DMS53 treated with DMSO at 0.1 percent for 48 hours (cell line): ENCODE results near the gene PLAU.
"Not testable (repeated sequence)": the region's sequence is repeated elsewhere in the genome, so short reads cannot be mapped to it uniquely, and the experiment has no call there.

ENCODE experiments used
- DNase-seq: peaks from one replicate; lab custom pipeline; 2025; ENCODE audit not compliant: unreplicated experiment; lab: John Stamatoyannopoulos, UW

PLAU gene

DNA sequence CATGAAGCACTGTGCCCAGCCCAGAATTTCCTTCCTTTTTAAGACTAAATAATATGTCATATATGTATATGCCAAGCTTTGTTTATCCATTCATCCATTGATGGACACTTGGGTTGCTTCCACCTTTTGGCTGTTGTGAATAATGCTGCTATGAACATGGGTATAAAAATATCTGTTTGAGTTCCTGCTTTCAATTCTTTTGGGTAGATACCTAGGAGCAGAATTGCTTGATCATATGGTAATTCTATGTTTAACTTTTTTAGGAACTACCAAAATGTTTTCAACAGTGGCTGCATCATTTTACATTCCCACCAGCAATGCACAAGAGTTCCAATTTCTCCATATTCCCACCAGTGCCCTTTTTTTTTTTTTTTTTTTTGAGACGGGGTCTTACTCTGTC, 13.2 kb upstream of the PLAU start:
- no peak for DNase-seq

DNA sequence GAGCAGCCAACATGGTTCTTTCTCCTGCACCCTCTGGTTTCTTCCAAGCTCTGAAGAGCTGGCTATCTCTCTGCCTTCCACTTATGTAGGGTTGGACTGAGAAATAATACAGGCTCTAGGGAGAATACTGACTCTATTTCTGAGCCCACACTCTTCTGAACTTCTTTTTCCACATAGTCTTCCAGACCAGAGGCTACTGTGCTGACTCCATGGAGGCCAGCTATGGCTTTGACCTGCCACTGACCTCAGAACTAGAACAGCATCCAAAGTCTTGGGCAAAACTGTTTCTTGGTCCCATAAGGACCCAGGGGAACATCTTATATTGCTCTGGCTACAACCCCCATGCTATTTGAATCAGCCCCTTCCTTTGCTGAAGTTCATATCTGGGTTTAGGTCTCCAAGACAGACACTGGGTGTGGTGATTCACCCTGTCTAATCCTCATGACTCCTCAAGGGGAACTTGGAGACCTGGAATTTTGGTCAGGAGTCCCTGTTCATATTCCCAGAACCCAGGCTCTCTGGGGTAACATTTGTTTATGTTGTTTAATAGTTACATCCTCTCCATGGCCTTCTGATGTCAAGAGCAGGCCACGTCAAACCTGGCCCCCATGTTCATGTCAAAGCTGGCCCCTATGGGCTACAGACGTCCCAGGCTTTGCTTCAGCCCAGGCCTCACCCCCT, 12.1 kb upstream of the PLAU start:
- no peak for DNase-seq

- peak; percentile 27 for DNase-seq
Observed at GRCh38 chr10:73899423-73899822, 11.5 kb upstream of the PLAU start.

DNA sequence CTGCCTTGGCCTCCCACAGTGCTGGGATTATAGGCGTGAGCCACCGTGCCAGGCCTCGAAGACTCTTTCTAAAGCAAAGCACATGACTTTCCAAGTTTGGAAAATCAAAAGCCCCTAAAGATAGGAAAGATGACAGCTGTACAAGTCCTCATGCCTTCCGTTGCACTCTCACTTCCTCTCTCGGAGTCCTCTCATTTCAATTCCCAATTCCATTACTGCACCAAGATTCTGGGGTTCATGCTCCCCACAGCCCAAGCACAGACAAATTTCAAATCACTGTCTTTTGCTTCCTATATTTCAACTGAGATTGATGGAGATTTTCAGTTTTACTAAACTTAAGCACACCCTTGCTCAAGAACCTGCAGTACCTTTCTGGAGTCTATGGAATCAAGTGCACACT, 10.9 kb upstream of the PLAU start:
- DNase-seq = no peak

GRCh38 chr10:73901261-73901660, 9.7 kb upstream of the PLAU start:
- DNase-seq = no peak

DNA sequence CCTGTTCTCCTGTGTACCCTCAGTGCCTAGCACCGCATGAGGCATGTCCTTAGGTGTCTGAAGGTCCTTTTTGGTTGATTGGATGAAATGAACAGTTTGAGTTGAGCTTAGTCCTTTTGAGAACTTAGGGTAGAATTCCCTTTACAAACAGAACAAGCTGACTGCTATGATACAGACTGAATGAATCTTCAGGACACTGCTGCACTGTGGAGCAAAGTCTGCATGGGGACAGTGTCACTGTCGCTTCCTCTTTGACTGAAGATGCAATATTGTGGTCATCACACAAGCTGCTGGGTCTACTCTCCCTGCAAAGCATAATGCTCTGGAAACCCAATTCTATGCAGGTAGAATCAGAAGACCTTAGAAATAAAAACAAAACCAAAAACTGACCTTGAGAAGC, 8.6 kb upstream of the PLAU start:
- no peak for DNase-seq

GRCh38 chr10:73905256-73906020, 5.5 kb upstream of the PLAU start:
- no peak for DNase-seq

GRCh38 chr10:73906524-73907447, 4.1 kb upstream of the PLAU start:
- no peak for DNase-seq

DNA sequence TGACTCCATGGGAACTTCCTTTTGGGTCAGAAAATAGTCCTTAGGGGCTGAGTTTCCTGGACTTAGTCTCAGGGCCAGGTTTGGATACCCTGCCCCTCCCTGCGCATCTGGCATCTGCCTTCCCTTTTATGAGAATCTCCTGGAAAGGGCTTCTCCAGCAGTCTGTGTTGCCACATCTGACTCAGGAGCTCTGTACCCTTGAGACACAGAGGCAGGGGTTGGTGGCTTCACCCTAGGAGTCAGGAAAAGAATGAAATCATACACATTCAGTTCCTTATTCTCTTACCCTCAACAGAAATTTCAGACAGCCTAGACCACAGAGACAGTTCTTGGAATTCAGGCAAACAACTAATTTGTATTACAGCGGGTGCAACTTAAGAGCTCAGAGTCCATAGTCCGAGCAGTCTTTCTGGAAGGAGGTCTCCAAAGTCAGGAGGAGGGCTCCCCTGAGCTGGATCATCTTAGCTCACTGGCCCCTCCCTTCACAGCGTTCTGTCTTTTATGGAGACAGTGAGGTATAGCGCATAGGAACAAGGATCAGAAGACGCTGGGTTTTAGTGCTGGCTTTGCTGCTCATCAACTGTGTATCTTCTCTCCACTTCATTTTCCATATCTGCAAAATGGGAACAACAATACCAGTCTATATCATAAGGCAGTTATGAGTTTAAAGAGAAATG, 3.0 kb upstream of the PLAU start:
- no peak for DNase-seq

GRCh38 chr10:73908853-73909539, 1.9 kb upstream of the PLAU start:
- peak; percentile 63 for DNase-seq

DNA sequence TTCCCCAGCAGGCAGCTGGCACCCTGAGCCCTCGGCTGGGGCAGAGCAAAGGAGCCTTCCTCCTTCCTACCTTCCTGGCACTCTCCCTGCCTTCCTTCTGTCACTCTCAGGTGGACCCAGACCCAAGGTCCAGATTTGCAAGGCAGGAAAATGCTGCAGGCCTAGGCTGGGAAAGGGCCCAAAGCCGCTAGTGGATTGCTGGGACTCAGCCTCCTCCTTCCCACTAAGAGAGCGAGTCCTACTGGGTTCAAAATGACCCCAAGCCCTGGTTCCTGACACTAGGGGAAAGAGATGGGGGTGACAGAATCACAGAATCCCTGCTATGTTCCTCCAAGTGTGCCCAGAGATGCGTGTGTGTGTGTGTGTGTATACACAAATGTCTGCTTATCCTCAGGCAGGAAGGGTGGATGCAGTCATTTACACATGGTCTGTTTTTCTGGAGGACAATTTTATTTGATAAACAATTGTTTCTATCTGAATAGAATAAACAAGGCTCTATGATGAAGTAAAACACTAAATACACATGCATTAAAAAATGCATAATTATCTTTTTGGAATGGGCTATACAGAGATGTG, 1.3 kb upstream of the PLAU start:
- no peak for DNase-seq

DNA sequence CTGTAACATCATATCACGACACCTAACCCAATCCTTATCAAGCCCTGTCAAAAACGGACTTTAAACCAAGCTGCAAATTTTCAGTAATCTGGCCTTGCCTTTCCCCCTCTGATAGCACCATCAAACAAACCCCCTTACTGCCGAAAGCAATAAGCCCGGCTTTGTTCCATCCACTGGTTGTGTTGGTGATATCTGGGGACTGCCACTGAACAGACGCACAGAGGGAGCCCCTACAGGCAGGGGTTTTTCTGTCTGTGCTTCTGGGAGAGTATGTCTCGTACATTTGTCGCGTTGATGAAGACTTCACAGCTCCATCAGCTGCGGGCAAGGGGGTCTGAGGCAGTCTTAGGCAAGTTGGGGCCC, 550 bp upstream of the PLAU start:
- no peak for DNase-seq

- no peak for DNase-seq
Observed at GRCh38 chr10:73911553-73912004, 647 bp downstream of the PLAU start.

DNA sequence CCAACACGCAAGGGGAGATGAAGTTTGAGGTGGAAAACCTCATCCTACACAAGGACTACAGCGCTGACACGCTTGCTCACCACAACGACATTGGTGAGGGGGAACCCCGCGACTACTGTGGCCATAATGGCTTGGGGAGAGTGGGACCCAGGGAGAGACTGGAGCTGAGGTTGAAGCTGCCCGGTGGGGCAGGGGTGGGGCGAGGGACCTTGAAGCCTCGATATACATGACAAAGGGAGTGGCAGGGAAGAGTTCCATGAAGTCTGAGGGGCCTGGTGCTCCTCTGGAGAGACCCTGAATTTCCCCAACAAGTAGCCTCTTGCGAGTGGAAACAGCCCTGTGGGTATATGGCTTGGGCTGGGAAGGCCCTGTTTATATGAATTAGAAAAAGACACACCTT, 3.1 kb downstream of the PLAU start:
- no peak for DNase-seq

DNA sequence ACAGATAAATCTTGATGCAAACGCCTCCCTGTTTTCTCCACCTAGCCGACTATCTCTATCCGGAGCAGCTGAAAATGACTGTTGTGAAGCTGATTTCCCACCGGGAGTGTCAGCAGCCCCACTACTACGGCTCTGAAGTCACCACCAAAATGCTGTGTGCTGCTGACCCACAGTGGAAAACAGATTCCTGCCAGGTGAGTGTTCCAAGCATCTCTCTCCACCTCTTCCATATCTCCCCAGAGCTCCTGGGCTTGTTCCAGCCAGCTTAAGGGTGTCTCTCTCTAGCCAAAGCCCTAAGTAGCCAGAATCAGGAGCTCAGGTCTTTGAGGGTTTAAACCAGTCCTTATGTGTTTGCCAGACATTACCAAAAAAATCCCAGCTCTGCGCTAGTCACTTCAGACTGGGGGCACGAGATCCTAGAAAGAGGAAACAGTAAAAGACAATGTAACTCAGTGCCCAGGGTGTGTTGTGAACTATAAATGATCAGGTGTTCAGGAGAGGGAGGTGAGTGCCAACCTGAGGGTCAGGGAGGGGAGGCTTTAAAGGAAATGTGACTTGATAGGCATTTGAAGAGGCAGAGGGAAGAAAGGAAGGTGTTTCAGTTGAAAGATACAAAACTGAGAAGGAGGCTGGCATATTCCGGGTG, 4.4 kb downstream of the PLAU start:
- no peak for DNase-seq

- DNase-seq = no peak
Observed at GRCh38 chr10:73916761-73917470, 6.0 kb downstream of the PLAU start.

DNA sequence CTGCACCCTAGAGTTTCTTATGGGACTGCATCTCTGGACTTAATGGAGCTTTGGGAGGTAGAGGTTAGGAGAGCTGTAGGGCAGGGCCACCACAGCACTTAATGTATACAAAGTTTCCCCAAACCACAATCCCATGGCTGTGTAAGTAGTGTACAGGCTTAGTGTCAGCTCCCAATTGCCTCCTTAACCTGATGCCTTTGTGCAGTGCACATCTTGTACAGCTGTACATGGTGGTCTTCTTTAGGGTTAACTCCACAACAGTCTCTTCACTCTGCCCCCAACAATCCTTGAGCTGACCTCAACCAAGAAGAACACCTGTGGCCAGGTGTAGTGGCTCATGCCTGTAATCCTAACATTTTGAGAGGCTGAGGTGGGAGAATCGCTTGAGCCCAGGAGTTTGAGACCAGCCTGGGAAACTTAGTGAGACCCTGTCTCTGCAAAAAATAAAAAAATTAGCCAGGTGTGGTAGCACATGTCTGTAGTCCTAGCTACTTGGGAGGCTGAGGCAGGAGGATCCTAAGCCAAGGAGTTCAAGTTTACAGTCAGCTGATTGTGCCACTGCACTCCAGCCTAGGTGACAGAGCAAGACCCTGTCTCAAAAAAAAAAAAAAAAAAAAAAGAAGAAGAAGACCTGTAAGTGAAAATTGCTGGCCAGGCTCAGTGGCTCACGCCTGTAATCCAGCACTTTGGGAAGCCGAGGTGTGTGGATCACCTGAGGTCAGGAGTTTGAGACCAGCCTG, 6.8 kb downstream of the PLAU start:
- DNase-seq = no peak

DNA sequence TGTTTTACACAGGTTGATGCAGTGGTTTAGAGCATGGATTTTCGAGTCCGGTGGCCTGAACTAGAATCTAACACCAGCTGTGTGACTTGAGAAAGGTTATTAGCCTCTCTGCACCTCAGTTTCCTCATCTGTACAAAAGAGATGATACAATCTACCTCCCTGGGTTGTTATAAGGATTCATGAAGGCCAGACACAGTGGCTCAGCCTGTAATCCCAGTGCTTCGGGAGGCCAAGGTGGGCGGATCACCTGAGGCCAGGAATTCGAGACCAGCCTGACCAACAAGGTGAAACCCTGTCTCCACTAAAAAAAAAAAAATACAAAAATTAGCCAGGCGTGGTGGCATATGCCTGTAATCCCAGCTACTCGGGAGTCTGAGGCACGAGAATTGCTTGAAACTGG, 8.5 kb downstream of the PLAU start:
- not testable (repeated sequence) for DNase-seq
